Bronchial epithelial cell (primary cell): ENCODE data around the gene RNF115. TPM values are rescaled to one million over a fixed set of nuclear protein-coding genes. Genes with fewer than 3 reads are reported as not detected.

Experiments
- DNase-seq: peaks from one replicate; pipeline ENCODE4 v3.0.0-alpha.2; 2010; ENCODE audit warnings: low read depth
- FAIRE-seq: peaks from 2 replicates; lab custom pipeline; 2011; peaks lifted over from hg19 to GRCh38; lab: Jason Lieb, UNC
- H3K27me3 ChIP-seq: 2 replicates; pipeline ENCODE4 v1.5.1; 2011; ENCODE audit warnings: low read length; ENCODE audit not compliant: control insufficient read depth, insufficient read depth
- H3K36me3 ChIP-seq: 2 replicates; pipeline ENCODE4 v1.5.1; 2011; ENCODE audit warnings: low read length; ENCODE audit not compliant: control insufficient read depth, insufficient read depth
- H3K4me3 ChIP-seq: 2 replicates; pipeline ENCODE4 v1.5.1; 2011; ENCODE audit warnings: mild to moderate bottlenecking, low read depth, low read length, control low read depth
- CTCF ChIP-seq: IDR thresholded peaks from 2 replicates; pipeline ENCODE4 v1.5.1; 2011; ENCODE audit warnings: mild to moderate bottlenecking, moderate library complexity, low read length, control low read depth, inconsistent platforms; ENCODE audit not compliant: insufficient read depth, severe bottlenecking
- total RNA-seq: library from RNA; depleted of rRNA; stranded (reverse); fragments of >200 nt; gene quantifications from 2 replicates; pipeline ENCODE4 v1.2.1, GENCODE V29; 2014

Gene RNF115
- total RNA-seq, 1 donor from 2014 or later = 9.0 TPM

- Histone ChIP-seq H3K27me3 (no peaks in the 10 kb centered on the region), H3K36me3 (no peaks in the 10 kb centered on the region), H3K4me3 (no peak overlapping the region)
- no peak for TF ChIP-seq CTCF
- FAIRE-seq (no peak), DNase-seq (peak; percentile 10)
These were observed 39.5 kb downstream of the RNF115 start for GRCh38 chr1:145784409-145784808.

GRCh38 chr1:145782272-145783099 is 41.4 kb downstream of the RNF115 start:
- no peak for FAIRE-seq

GRCh38 chr1:145778146-145778540 is 45.8 kb downstream of the RNF115 start:
- no peak for TF ChIP-seq CTCF
- Histone ChIP-seq H3K36me3 (no peaks in the 10 kb centered on the region), H3K4me3 (no peak overlapping the region), H3K27me3 (no peaks in the 10 kb centered on the region)
- no peak for DNase-seq
- FAIRE-seq = no peak

More at GRCh38 chr1:145782272-145783099, 41.4 kb downstream of the RNF115 start:
- DNase-seq = peak; percentile 98
- Histone ChIP-seq H3K27me3 (no peaks in the 10 kb centered on the region), H3K4me3 (no peak overlapping the region), H3K36me3 (no peaks in the 10 kb centered on the region)
- TF ChIP-seq CTCF = no peak

GRCh38 chr1:145777357-145778145 is 46.3 kb downstream of the RNF115 start:
- no peak for TF ChIP-seq CTCF
- FAIRE-seq = no peak

GRCh38 chr1:145773423-145773822 is 50.5 kb downstream of the RNF115 start:
- H3K27me3 ChIP-seq = no peaks in the 10 kb centered on the region
- TF ChIP-seq CTCF = no peak
- H3K36me3 ChIP-seq = peaks cover 3% of the 10 kb centered on the region
- no peak overlapping the region for H3K4me3 ChIP-seq
- DNase-seq (no peak), FAIRE-seq (no peak)

More at GRCh38 chr1:145777357-145778145, 46.3 kb downstream of the RNF115 start:
- DNase-seq = no peak
- H3K36me3 ChIP-seq = no peaks in the 10 kb centered on the region
- no peaks in the 10 kb centered on the region for H3K27me3 ChIP-seq
- no peak overlapping the region for H3K4me3 ChIP-seq
